Uterus (tissue), 2 donors: Measurements from ENCODE around the gene MBD3L2.

ENCODE experiments used
- CTCF ChIP-seq, 4 experiments: fragments of 200-600 bp in 2 of 4; fragments of 450-650 bp in 2 of 4; sonication (generic) in 2 of 4; IDR thresholded peaks; one replicate each; pipeline ENCODE4 v1.5.1; 2016 to 2019; ENCODE audit warnings: antibody characterized with exemption in 4 of 4, mild to moderate bottlenecking in 2 of 4, moderate library complexity in 1 of 4
- POLR2A ChIP-seq, 2 donors: fragments of 450-650 bp; IDR thresholded peaks; one replicate each; pipeline ENCODE4 v1.6.1; 2016; ENCODE audit warnings: antibody characterized with exemption in 2 of 2, mild to moderate bottlenecking in 1 of 2, moderate library complexity in 1 of 2

GRCh38 chr19:7098096-7098495, 49.0 kb downstream of the MBD3L2 start:
- TF ChIP-seq CTCF (IDR thresholded peaks at IDR 0.05) = no peak
- TF ChIP-seq POLR2A (IDR thresholded peaks at IDR 0.05) = no peak
